Psoas muscle (tissue), 8 donors: ENCODE results near the gene ECE2. TPM values are rescaled to one million over a fixed set of nuclear protein-coding genes. Genes with fewer than 3 reads are reported as not detected.

Experiments used
- ATAC-seq, 4 donors: fragments of 200-7000 bp; cut with Tn5 transposase; one replicate each; pipeline ENCODE4 v1.9.1; 2020; ENCODE audit warnings: moderate library complexity in 3 of 4, mild to moderate bottlenecking in 2 of 4
- DNase-seq, 2 donors: peaks; one replicate each; pipeline ENCODE4 v3.0.0-alpha.2; 2020
- H3K27ac ChIP-seq: fragments of 200-600 bp; one replicate; pipeline ENCODE4 v1.8.0; 2022
- H3K27me3 ChIP-seq, 3 donors: fragments of 200-600 bp in 1 of 3; one replicate each; pipeline versions ENCODE4 v1.6.1 to v1.8.0; 2013 to 2022; ENCODE audit warnings: low read length in 2 of 3, mild to moderate bottlenecking in 2 of 3, moderate library complexity in 1 of 3; ENCODE audit not compliant: insufficient read depth in 3 of 3
- H3K36me3 ChIP-seq, 2 donors: fragments of 200-600 bp in 1 of 2; one replicate each; pipeline versions ENCODE4 v1.6.1 to v1.8.0; 2013 to 2022; ENCODE audit warnings: low read depth in 1 of 2, mild to moderate bottlenecking in 1 of 2, moderate library complexity in 1 of 2; ENCODE audit not compliant: insufficient read depth in 1 of 2
- H3K4me1 ChIP-seq: fragments of 200-600 bp; one replicate; pipeline ENCODE4 v1.8.0; 2022
- H3K4me3 ChIP-seq: fragments of 200-600 bp; one replicate; pipeline ENCODE4 v1.8.0; 2022; ENCODE audit warnings: mild to moderate bottlenecking
- H3K9me3 ChIP-seq: fragments of 200-600 bp; one replicate; pipeline ENCODE4 v1.8.0; 2022
- CTCF ChIP-seq: fragments of 200-600 bp; IDR thresholded peaks from one replicate; pipeline ENCODE4 v1.8.0; 2022; ENCODE audit warnings: antibody characterized with exemption
- WGBS, 3 donors: extraction: QIAGEN DNeasy Blood & Tissue Kit; methylation state at CpG; one replicate each; pipeline versions ENCODE4 v1.1.6 to v1.1.7; 2013; 5-methylcytosine and 5-hydroxymethylcytosine counted together
- intact Hi-C, 2 donors: fragments of 100-400 bp; cut with DNase I; formaldehyde crosslinking; loops; one replicate each; pipeline versions ENCODE4 v1.11.0 to v1.14.2; 2022
- polyA plus RNA-seq, 3 donors: library from polyadenylated mRNA; stranded (reverse); fragments of 200-250 nt; gene quantifications; one replicate each; pipeline ENCODE4 v1.2.3, GENCODE V29; 2013
- total RNA-seq, 4 donors: library from RNA; stranded (reverse); fragmentation: NEBNext Ultra II Directional in 2 of 4; extraction: Animal tissue kit (Norgen Biotek cat#: 25700) in 2 of 4; gene quantifications; one replicate each; pipeline versions ENCODE4 v1.2.1 to v1.2.4, GENCODE V29; 2021 to 2023
- donor health status: healthy with polysubstance abuse.
- donor health status: DM: no; HTN: no; CAD: no; lungs with moderate emphysema.
- donor health status: Bipolar disorder and iron deficiency.
- donor health status: healthy.
- donor health status: DM: yes; HTN: yes; CAD: no.
- donor health status: DM: no; HTN: no; CAD: no.
- donor health status: DM: no; HTN: no; CAD: no.
- donor health status: DM: yes; HTN: yes; CAD: no.

The ECE2 gene
- total and polyA plus RNA-seq, 7 donors: not detected

- no peak for TF ChIP-seq CTCF
- H3K27ac ChIP-seq: no peak overlapping the region
- H3K36me3 ChIP-seq: no peaks in the 10 kb centered on the region
- H3K9me3 ChIP-seq: no peaks in the 10 kb centered on the region
- DNase-seq (no peak), ATAC-seq (no peak)
- intact Hi-C loops: loop anchor here in 1 of 2 donors (5.0 kb wide), 1 partner anchor 394 kb away; no protein-coding TSS in a partner anchor
- no peak overlapping the region for H3K4me3 ChIP-seq
- H3K4me1 ChIP-seq: no peaks in the 10 kb centered on the region
- WGBS, 3 donors: 85 to 88% (median 86%) methylated on average over 22 of the region's 22 CpGs
- no peaks in the 10 kb centered on the region for H3K27me3 ChIP-seq
These were observed 15.4 kb downstream of the ECE2 start for GRCh38 chr3:184291044-184291737.

DNA sequence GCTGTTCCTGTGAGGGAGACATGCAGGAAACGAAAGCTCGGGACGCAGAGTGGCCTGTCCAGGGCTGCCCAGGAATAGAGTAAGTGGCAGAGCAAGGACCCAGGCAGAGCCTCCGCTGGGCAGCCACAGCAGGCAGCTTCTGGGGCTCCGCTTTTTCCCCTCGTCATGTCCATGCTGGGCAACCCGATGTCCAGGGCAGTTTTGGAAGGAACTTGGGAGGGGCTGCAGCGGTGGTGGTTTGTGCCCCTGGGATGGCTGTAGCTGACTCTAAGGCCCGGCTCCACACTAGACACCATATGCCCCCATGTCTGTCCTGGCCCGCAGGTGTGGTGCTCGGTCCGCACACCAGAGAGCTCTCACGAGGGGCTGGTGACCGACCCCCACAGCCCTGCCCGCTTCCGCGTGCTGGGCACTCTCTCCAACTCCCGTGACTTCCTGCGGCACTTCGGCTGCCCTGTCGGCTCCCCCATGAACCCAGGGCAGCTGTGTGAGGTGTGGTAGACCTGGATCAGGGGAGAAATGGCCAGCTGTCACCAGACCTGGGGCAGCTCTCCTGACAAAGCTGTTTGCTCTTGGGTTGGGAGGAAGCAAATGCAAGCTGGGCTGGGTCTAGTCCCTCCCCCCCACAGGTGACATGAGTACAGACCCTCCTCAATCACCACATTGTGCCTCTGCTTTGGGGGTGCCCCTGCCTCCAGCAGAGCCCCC lies 16.1 kb downstream of the ECE2 start:
- no peak for ATAC-seq
- intact Hi-C loops: loop anchor here in 1 of 2 donors (5.0 kb wide), 1 partner anchor 395 kb away; no protein-coding TSS in a partner anchor
- TF ChIP-seq CTCF: no peak
- no peaks in the 10 kb centered on the region for H3K36me3 ChIP-seq
- H3K27ac ChIP-seq: no peak overlapping the region
- H3K4me3 ChIP-seq: no peak overlapping the region
- WGBS, 3 donors: 89 to 93% (median 90%) methylated on average over 20 to 21 of the region's 21 CpGs
- no peak for DNase-seq
- H3K27me3 ChIP-seq: no peaks in the 10 kb centered on the region
- no peaks in the 10 kb centered on the region for H3K9me3 ChIP-seq
- H3K4me1 ChIP-seq: no peaks in the 10 kb centered on the region

DNA sequence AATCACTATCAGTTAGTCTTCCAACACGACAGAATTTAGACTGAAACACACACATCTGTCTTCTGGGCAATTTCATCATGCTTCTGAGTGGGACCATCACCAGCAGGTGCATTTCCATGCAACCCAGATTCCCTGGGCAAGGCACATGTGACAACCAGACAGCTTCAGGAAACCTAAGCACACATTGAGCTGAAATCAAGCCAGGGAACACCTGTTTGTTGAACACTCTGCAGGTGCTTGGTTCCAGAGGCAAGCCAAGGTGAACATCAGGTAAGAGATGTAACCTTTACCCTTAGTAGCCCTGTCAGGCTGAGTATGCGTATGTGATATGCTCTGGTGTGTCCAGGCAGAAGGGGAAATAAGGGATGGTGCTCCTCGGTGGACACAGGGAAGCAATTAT lies 19.9 kb downstream of the ECE2 start:
- Histone ChIP-seq H3K4me1 (peaks cover 14% of the 10 kb centered on the region), H3K4me3 (no peak overlapping the region), H3K27ac (no peak overlapping the region), H3K27me3 (no peaks in the 10 kb centered on the region), H3K36me3 (peaks cover 6 to 10% of the 10 kb centered on the region in 2 donors), H3K9me3 (no peaks in the 10 kb centered on the region)
- intact Hi-C loops: loop anchor here in 1 of 2 donors (5.0 kb wide), 1 partner anchor 158 kb away; the partner anchor contains the start of gene EIF2B5
- ATAC-seq: no peak
- DNase-seq: no peak
- no peak for TF ChIP-seq CTCF
- 61 to 64% (median 62%) methylated on average over 3 of the region's 3 CpGs for WGBS, 3 donors

GRCh38 chr3:184296616-184297015 lies 20.8 kb downstream of the ECE2 start:
- WGBS, 3 donors: 78 to 90% (median 79%) methylated on average over 7 of the region's 7 CpGs
- no peak for TF ChIP-seq CTCF
- Histone ChIP-seq H3K4me3 (no peak overlapping the region), H3K36me3 (peaks cover 9 to 19% of the 10 kb centered on the region in 2 donors), H3K4me1 (peaks cover 23% of the 10 kb centered on the region), H3K27me3 (no peaks in the 10 kb centered on the region), H3K27ac (no peak overlapping the region), H3K9me3 (no peaks in the 10 kb centered on the region)
- DNase-seq: no peak
- intact Hi-C loops: loop anchor here in 1 of 2 donors (5.0 kb wide), 1 partner anchor 159 kb away; the partner anchor contains the start of gene EIF2B5
- ATAC-seq: no peak
